HFF-Myc (cell line): ENCODE measurements around the gene PRPH.
"Not testable (repeated sequence)": the region's sequence is repeated elsewhere in the genome, so short reads cannot be mapped to it uniquely, and the experiment has no call there.

Experiments used
- DNase-seq: peaks from one replicate; pipeline ENCODE4 v3.0.0-alpha.2; 2011; ENCODE audit warnings: low read depth; ENCODE audit errors: extremely low read depth
- H3K4me3 ChIP-seq: replicated peaks from 2 replicates; pipeline ENCODE4 v1.5.1; 2011; ENCODE audit warnings: low read depth, mild to moderate bottlenecking, control low read depth, low read length
- CTCF ChIP-seq: IDR thresholded peaks from 2 replicates; pipeline ENCODE4 v1.5.1; 2012; ENCODE audit warnings: mild to moderate bottlenecking, low read depth, low read length, control low read depth; ENCODE audit errors: missing control alignments

PRPH gene

GRCh38 chr12:49295082-49295936 is at the start of gene PRPH:
PRPH (plus strand) TSS chr12:49295147; CDS start chr12:49295201, 54 bp downstream.
- H3K4me3 ChIP-seq = no peak within 1 kb of the TSS
- no peak for DNase-seq
- no peak for TF ChIP-seq CTCF

- H3K4me3 ChIP-seq = no peak overlapping the region
- no peak for DNase-seq
- no peak for TF ChIP-seq CTCF
These were observed 43.6 kb upstream of the PRPH start for GRCh38 chr12:49251357-49251756.

- TF ChIP-seq CTCF = no peak
- DNase-seq = no peak
- no peak overlapping the region for H3K4me3 ChIP-seq
These were observed 41.8 kb upstream of the PRPH start for GRCh38 chr12:49253033-49253623.

GRCh38 chr12:49255456-49255855 is 39.5 kb upstream of the PRPH start:
- not testable (repeated sequence) for H3K4me3 ChIP-seq, DNase-seq

- H3K4me3 ChIP-seq = no peak overlapping the region
- no peak for DNase-seq
- TF ChIP-seq CTCF = no peak
These were observed 38.9 kb upstream of the PRPH start for GRCh38 chr12:49255857-49256637.

- not testable (repeated sequence) for DNase-seq, H3K4me3 ChIP-seq
These were observed 37.3 kb upstream of the PRPH start for GRCh38 chr12:49257508-49258184.

GRCh38 chr12:49259452-49259851 is 35.5 kb upstream of the PRPH start:
- H3K4me3 ChIP-seq = no peak overlapping the region
- TF ChIP-seq CTCF = no peak
- DNase-seq = no peak
